ENCODE results near the gene TAOK3. TPM values are rescaled to one million over a fixed set of nuclear protein-coding genes. Genes with fewer than 3 reads are reported as not detected.

TAOK3 gene
- total RNA-seq, 1 experiment from 2014 or later, result 17.7 TPM

DNA sequence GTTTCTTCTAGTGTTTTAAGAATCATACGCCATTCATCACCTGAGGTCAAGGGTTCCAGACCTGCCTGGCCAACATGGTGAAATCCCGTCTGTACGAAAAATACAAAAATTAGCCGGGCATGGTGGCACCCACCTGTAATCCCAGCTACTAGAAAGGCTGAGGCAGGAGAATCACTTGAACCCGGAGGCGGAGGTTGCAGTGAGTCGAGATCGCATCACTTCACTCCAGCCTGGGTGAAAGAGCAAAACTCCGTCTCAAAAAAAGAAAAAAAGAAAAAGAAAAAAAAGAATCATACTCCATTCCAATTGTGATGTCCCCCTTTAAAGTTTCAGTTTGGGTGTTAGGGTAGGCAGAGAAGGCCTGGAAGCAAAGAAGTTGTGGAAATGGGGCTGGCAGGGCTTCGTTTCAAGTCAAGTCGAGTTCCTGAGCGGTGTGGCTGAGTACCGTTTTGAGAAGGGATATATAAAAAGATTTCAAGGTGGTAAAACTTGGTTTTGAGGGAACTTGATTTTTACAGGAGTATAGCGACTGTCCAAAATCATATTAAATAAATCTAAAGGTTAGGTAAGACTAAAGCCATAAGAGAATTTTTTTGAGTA lies 1.5 kb upstream of the TAOK3 start:
- no TSS peak for BruUV-seq (replicated peaks)

DNA sequence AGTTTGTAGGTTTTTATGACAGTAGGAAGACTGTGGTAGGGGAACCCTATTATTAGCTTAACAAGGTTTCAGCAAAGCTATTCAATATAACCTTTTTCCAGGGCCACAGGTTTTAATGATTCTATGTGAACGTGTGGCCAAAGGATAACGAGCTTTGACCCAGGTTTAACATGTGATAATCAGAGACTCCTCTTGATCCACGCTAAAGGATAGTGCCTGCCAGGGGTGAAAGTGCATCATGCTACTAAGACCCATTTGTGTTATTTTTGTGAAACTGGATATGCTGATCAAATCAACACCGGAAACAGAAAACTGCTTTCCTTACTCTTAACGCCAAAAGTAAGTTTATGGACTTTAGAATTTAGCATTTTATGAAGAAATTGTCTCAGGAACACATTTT lies 909 bp upstream of the TAOK3 start:
- CTCF ChIA-PET, result no interaction called here
- intact Hi-C loops (cut with micrococcal nuclease; ENCODE audit: unreplicated experiment), result loop anchor here (1.0 to 2.0 kb wide), 3 partner anchors 191 to 311 kb away; no protein-coding TSS in a partner anchor
- peak overlapping the region; percentile 38 for H3K4me3 ChIP-seq (ENCODE audit: low read depth, low read length)
- BruUV-seq (replicated peaks), result no TSS peak
- no peaks in the 10 kb centered on the region for H3K36me3 ChIP-seq (ENCODE audit: control insufficient read depth, insufficient read depth, low read length)
- no peak for DNase-seq
- peaks cover 7% of the 10 kb centered on the region; the same call in 1 of the 2 replicates for H3K4me1 ChIP-seq
- H3K4me3 Mint-ChIP-seq (ENCODE audit: unreplicated experiment), result peak overlapping the region; percentile 93
- H3K36me3 Mint-ChIP-seq (ENCODE audit: insufficient read depth, unreplicated experiment), result peaks cover 6% of the 10 kb centered on the region
- peaks cover 7% of the 10 kb centered on the region for H3K4me1 Mint-ChIP-seq (ENCODE audit: low read depth, unreplicated experiment)
- peak overlapping the region; percentile 86 for H3K27ac Mint-ChIP-seq (ENCODE audit: unreplicated experiment)
- POLR2A ChIA-PET, result interaction anchor here (0.5 kb wide), 2 partner anchors 108 to 252 kb away, joined by 3 to 6 read pairs; no protein-coding TSS in a partner anchor
- no peaks in the 10 kb centered on the region for H3K27me3 ChIP-seq (replicated peaks; ENCODE audit: control insufficient read depth, insufficient read depth, low read length)
- no peaks in the 10 kb centered on the region for H3K9me3 ChIP-seq
- TF ChIP-seq, protein P1, sequence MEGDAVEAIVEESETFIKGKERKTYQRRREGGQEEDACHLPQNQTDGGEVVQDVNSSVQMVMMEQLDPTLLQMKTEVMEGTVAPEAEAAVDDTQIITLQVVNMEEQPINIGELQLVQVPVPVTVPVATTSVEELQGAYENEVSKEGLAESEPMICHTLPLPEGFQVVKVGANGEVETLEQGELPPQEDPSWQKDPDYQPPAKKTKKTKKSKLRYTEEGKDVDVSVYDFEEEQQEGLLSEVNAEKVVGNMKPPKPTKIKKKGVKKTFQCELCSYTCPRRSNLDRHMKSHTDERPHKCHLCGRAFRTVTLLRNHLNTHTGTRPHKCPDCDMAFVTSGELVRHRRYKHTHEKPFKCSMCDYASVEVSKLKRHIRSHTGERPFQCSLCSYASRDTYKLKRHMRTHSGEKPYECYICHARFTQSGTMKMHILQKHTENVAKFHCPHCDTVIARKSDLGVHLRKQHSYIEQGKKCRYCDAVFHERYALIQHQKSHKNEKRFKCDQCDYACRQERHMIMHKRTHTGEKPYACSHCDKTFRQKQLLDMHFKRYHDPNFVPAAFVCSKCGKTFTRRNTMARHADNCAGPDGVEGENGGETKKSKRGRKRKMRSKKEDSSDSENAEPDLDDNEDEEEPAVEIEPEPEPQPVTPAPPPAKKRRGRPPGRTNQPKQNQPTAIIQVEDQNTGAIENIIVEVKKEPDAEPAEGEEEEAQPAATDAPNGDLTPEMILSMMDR (IDR thresholded peaks at IDR 0.05; ENCODE audit: insufficient read depth in 1 of 2, low read depth in 1 of 2, low read length in 1 of 2, severe bottlenecking in 1 of 2, unreplicated experiment in 1 of 2), result no peak
- no peaks in the 10 kb centered on the region for H3K27me3 Mint-ChIP-seq (ENCODE audit: insufficient read depth, unreplicated experiment)
- H3K9me3 Mint-ChIP-seq (ENCODE audit: unreplicated experiment), result no peaks in the 10 kb centered on the region

More for the DNA sequence above, 1.5 kb upstream of the TAOK3 start:
- Histone ChIP-seq H3K4me1 (peaks cover 7% of the 10 kb centered on the region; the same call in 1 of the 2 replicates), H3K36me3 (ENCODE audit: control insufficient read depth, insufficient read depth, low read length) (no peaks in the 10 kb centered on the region), H3K27me3 (replicated peaks; ENCODE audit: control insufficient read depth, insufficient read depth, low read length) (no peaks in the 10 kb centered on the region), H3K4me3 (ENCODE audit: low read depth, low read length) (no peak overlapping the region), H3K9me3 (no peaks in the 10 kb centered on the region)
- peaks cover 7% of the 10 kb centered on the region for H3K4me1 Mint-ChIP-seq (ENCODE audit: low read depth, unreplicated experiment)
- TF ChIP-seq, protein P1 (IDR thresholded peaks at IDR 0.05; ENCODE audit: insufficient read depth in 1 of 2, low read depth in 1 of 2, low read length in 1 of 2, severe bottlenecking in 1 of 2, unreplicated experiment in 1 of 2), result no peak
- intact Hi-C loops (cut with micrococcal nuclease; ENCODE audit: unreplicated experiment), result no loop called here
- no peaks in the 10 kb centered on the region for H3K27me3 Mint-ChIP-seq (ENCODE audit: insufficient read depth, unreplicated experiment)
- no peaks in the 10 kb centered on the region for H3K9me3 Mint-ChIP-seq (ENCODE audit: unreplicated experiment)
- peak overlapping the region; percentile 86 for H3K27ac Mint-ChIP-seq (ENCODE audit: unreplicated experiment)
- ChIA-PET POLR2A (interaction anchor here (0.5 kb wide), 2 partner anchors 109 to 253 kb away, joined by 3 to 6 read pairs; no protein-coding TSS in a partner anchor), CTCF (no interaction called here)
- peak overlapping the region; percentile 93 for H3K4me3 Mint-ChIP-seq (ENCODE audit: unreplicated experiment)
- DNase-seq, result no peak
- H3K36me3 Mint-ChIP-seq (ENCODE audit: insufficient read depth, unreplicated experiment), result peaks cover 9% of the 10 kb centered on the region

GRCh38 chr12:118371321-118372282 lies 1.1 kb downstream of the TAOK3 start:
- peak overlapping the region; percentile 74 for H3K4me3 ChIP-seq (ENCODE audit: low read depth, low read length)
- peak; percentile 26 to 33 for DNase-seq
- peak overlapping the region; percentile 93 for H3K4me3 Mint-ChIP-seq (ENCODE audit: unreplicated experiment)
- H3K9me3 ChIP-seq, result no peaks in the 10 kb centered on the region
- peaks cover 6% of the 10 kb centered on the region for H3K36me3 Mint-ChIP-seq (ENCODE audit: insufficient read depth, unreplicated experiment)
- ChIA-PET CTCF (interaction anchor here (1.0 to 1.1 kb wide), 2 partner anchors 121 to 206 kb away, joined by 3 to 4 read pairs; no protein-coding TSS in a partner anchor), POLR2A (no interaction called here)
- no peaks in the 10 kb centered on the region for H3K27me3 ChIP-seq (replicated peaks; ENCODE audit: control insufficient read depth, insufficient read depth, low read length)
- no TSS peak for BruUV-seq (replicated peaks)
- peaks cover 7% of the 10 kb centered on the region; the same call in 1 of the 2 replicates for H3K4me1 ChIP-seq
- H3K36me3 ChIP-seq (ENCODE audit: control insufficient read depth, insufficient read depth, low read length), result no peaks in the 10 kb centered on the region
- H3K27me3 Mint-ChIP-seq (ENCODE audit: insufficient read depth, unreplicated experiment), result no peaks in the 10 kb centered on the region
- TF ChIP-seq, protein P1 (IDR thresholded peaks at IDR 0.05; ENCODE audit: insufficient read depth in 1 of 2, low read depth in 1 of 2, low read length in 1 of 2, severe bottlenecking in 1 of 2, unreplicated experiment in 1 of 2), result no peak
- peak overlapping the region; percentile 86 for H3K27ac Mint-ChIP-seq (ENCODE audit: unreplicated experiment)
- intact Hi-C loops (cut with micrococcal nuclease; ENCODE audit: unreplicated experiment), result loop anchor here (2.0 kb wide), 1 partner anchor 309 kb away; no protein-coding TSS in a partner anchor
- no peaks in the 10 kb centered on the region for H3K4me1 Mint-ChIP-seq (ENCODE audit: low read depth, unreplicated experiment)
- no peaks in the 10 kb centered on the region for H3K9me3 Mint-ChIP-seq (ENCODE audit: unreplicated experiment)
